ENCODE data around the gene OPN4.
"Not testable (repeated sequence)": the region's sequence is repeated elsewhere in the genome, so short reads cannot be mapped to it uniquely, and the experiment has no call there.

The OPN4 gene, protein sequence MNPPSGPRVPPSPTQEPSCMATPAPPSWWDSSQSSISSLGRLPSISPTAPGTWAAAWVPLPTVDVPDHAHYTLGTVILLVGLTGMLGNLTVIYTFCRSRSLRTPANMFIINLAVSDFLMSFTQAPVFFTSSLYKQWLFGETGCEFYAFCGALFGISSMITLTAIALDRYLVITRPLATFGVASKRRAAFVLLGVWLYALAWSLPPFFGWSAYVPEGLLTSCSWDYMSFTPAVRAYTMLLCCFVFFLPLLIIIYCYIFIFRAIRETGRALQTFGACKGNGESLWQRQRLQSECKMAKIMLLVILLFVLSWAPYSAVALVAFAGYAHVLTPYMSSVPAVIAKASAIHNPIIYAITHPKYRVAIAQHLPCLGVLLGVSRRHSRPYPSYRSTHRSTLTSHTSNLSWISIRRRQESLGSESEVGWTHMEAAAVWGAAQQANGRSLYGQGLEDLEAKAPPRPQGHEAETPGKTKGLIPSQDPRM

DNA sequence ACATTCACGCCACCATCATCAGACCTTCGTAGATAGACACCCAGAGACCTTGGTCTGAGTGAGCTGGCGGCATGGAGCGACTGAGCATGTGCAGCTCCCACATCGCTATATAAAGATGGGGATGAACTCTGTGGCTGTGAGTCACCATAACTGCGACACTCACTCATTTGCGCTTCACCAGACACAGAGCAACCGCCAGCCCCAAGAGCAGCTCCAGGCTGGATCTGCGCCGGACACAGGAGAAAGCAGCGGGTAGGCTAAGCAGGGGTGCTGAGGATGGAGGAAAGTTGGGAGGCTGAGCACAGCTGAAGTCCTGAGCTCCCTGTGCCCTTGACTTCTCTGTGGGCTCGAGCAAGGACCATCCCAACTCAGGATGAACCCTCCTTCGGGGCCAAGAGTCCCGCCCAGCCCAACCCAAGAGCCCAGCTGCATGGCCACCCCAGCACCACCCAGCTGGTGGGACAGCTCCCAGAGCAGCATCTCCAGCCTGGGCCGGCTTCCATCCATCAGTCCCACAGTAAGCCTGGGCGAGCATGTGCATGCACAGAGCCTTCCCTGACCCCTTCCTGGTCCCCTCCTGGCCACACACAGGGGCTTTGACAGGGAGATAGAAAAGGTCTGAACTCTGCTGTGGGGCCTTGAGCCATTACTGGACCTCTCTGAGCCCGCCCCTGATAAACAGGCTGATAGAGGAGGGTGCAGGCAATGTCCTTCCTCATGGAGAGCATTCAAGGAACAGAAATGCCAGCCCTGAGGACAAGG is at the start of gene OPN4:
TSS of gene OPN4 (plus strand) at position 137 of the 762 bp plus-strand sequence. CDS start at position 374, 237 bp downstream.
- peak; percentile 40 for DNase-seq (ENCODE audit: low read depth)

DNA sequence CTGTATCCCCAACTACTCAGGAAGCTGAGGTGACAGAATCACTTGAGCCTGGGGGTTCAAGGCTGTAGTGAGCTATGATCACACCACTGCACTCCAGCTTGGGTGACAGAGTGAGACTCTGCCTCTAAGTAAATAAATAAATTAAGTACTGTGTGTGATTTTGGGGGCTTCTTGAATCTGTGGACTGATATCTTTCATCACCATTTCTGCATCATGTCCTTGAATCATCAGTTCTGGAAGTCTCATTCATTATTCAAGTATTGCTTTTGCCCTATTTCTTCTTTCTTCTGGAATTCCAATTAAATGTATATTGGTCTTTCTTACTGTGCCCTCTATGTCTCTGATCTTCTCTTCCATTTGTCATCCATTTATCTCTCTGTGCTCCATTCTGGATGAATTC is 46.7 kb upstream of the OPN4 start:
- no peak for DNase-seq (ENCODE audit: low read depth)

DNA sequence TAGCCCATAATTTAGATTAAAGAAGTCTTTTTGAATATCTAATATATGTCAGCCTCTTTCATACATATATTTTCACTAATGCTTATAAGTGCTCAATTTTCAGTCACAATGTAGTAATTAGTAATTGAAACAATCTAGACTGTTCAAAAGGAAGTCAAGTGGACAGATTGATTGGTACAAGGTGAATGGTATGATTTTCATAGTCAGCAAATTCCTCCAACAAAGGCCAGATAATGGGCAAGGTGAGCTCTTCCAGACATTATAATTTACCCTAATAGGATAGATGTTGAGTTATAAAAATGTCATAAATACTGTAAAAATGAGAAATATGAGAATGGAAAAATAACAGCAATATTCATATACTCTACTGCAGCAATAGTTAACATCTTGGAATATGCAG is 44.4 kb upstream of the OPN4 start:
- DNase-seq (ENCODE audit: low read depth): no peak

DNA sequence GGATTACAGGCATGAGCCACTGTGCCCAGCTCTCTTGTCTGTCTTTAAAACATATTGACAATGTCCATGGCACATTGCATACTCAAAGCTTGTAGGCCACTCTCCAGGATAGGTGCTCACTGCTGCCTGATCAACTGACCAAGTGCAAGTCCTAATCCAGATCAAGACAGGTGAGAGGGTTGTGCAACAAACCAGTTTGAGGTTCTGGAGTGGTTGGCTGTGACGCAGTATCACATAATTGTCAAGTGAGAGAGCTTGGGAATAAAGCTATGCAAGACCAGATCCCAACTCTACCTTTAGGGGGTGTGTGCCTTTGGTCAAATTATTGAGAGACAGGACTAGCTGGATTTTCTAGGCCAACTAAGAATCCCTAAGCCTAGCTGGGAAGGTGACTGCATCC is 43.0 kb upstream of the OPN4 start:
- no peak for DNase-seq (ENCODE audit: low read depth)

DNA sequence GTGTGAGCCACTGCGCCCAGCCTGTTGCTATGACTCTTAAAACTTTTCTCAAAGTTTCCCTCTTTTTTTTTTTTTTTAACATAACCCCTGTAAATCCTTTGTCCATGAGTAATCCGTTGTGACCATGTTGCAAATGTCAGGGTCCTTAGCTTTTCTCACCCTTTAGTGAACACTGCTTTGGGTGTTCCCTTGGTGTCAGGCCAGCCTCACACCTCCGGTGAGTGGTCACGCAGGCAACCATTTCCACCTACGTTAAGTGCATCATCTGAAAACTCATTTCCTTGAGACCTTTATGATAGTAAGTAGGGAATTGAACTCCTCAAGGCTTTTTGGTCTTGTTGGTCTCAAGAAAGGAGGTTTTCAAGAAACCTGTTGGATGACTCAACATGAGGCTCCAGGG is 41.3 kb upstream of the OPN4 start:
- DNase-seq (ENCODE audit: low read depth): no peak

DNA sequence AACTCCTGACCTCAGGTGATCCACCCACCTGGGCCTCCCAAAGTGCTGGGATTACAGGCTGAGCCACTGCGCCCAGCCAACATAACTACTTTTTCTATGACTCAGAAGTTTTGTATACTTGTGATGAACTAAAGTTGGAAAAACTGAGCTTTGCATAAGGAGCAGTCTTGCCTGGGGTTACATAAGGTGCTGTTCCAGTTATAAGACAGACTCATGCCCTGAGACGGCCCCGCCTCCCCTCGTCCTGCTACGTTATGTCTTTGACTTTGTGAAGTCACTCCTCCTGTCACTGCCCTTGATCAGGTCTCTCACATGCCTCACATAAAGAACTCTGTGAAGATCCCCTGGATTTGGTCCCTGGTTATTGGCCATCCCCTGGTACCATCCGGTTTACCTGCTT is 40.4 kb upstream of the OPN4 start:
- peak; percentile 39 for DNase-seq (ENCODE audit: low read depth)

DNA sequence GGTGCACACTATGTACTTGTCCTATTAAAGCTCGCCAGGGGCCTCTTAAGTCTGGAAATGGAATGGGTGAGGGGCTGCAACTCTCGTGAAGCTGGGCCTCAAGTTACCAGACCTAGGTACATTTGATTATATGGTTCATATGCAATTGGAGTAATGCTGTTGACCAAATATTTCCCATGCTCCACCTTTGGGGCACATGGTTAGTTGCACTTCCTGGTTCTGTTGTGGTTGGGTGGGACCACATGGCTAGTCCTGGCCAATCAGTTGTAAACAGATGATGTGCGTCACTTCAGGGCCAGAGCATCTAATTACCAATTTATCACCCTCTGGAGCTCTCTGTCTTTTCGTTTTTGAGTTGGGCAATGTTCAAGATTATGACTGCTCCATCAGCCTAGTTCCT is 39.5 kb upstream of the OPN4 start:
- DNase-seq (ENCODE audit: low read depth): no peak

DNA sequence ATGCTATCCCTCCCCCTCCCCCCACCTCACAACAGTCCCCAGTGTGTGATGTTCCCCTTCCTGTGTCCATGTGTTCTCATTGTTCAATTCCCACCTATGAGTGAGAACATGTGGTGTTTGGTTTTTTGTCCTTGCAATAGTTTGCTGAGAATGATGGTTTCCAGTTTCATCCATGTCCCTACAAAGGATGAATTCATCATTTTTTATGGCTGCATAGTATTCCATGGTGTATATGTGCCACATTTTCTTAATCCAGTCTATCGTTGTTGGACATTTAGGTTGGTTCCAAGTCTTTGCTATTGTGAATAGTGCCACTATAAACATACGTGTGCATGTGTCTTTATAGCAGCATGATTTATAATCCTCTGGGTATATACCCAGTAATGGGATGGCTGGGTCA is 37.1 kb upstream of the OPN4 start:
- not testable (repeated sequence) for DNase-seq (ENCODE audit: low read depth)

DNA sequence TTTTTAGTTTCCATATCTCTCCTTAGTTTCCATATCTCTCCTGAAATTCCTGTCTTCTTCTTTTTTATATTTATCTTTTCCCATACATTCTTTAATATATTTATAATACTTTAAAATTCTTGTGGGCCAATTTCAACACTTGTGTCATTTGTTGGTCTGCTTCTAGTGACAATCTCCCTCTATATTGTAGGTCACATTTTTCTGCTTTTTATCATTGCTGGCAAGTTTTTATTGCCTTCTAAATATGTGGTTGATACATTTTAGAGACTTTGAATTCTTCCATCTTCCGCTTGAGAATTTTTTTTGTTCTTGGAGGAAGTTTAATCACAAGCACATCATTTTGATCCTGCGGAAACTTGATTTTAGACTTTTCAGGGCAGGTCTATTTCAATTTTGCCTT is 26.0 kb upstream of the OPN4 start:
- no peak for DNase-seq (ENCODE audit: low read depth)

DNA sequence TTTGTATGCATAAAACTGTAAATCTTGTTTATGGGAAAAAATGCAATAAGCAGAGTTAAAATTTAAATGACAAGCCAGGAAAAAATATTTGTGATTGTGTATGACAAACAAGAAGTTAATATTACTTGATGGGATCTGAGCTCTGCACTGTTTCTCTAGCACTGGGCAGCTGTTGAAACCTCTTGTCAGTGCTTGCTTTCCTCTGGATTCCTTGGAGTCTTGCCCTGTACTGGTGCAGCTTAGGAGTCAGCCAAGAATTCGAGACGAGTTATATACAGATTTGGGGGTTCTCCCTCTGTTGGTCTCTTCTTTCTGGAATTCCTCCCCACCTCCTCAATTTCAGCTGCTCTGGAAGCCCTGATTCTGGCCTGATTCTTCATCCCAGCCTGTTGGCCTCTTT is 24.3 kb upstream of the OPN4 start:
- DNase-seq (ENCODE audit: low read depth): peak; percentile 28

DNA sequence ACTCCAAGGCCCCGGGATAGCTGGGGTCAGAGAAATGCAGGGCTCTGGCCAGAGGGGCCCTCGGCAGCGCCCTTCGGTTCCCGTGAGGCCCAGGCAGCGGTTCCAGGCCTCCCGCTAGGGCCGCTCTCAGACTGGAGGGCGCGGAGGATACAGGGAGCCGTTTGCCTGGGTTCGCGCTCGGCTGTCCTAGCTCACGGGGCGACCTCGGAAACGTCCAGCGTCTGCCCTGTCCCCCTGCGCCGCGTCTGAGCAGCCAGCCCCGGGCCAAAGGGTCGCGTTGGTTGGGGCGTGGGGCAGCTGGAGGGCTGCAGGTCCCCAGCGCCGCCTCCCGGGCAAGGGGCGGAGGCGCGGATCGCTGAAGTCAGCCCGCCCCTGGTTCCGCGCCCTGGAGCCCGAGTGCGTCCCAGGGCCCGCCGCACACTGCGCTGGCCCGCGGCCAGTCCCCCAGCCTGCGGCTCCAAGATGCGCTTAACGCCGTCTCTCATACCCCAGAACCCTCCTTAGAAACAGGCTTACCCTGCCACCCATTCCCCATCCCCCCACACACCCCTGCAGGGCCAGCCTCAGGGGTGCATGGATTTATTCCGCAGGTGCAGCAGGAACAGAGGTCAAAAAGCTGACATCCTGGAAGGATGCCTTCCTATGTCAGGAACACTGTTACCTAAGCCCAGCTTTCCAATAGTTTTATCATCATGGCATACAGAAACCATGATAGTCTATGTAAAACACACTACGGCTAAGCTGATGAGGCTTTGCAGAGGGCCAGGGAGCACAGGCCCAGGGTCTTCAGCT is 22.1 kb upstream of the OPN4 start:
- DNase-seq (ENCODE audit: low read depth): no peak

DNA sequence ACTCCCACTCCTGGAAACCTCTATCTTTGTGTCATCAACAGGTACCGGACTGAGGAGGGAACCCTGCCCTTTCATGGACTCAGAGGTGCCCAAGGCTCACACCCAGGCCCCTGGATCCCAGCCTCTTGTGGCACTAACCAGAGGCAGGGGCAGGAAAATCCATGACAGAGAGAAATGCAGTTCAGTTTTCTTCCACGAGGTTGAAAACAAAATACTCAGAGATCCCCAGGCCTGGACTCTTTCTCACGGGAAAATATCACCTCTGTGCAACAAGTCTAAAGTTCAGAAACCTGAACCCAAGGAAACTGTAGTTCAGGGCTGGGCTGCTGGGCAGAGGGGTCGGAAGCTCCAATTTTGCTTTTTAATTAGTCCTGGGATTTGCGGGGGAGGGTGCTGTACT is 21.4 kb upstream of the OPN4 start:
- no peak for DNase-seq (ENCODE audit: low read depth)

DNA sequence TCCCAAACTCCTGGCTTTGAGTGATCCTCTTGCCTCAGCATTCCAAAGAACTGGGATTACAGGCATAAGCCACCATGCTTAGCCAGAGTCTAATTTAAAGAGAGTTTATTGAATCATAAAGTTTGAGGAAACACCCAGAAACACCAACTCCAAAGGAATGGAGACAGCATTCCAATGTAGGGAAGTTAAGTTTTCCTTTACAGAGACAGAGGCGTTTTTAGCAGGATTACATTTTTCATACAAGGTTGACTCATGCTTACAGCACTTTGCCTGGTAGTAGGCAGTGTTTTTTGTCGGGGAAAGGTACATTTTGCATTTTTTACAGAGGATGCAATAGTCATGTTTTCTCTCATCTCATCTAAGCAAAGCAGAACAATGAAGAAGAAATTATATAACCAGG is 18.9 kb upstream of the OPN4 start:
- DNase-seq (ENCODE audit: low read depth): peak; percentile 69

DNA sequence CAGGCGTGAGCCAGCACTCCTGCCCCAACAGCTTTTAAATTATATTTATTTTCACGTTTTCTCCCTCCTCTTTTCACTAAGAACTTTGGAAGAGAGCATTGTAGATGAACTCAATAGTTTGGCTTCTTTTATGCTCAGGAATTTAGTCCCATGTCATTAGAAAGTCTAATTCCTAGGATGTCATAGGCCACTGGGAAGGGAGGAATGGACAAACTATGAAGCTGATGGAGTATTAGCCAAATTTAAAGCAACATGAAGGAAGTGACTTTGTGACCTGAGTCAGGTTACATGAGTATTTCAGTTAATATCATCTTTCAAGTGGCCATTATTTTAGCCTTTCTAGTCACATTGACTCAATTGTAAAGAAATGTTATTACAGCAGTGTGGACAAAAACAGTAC is 18.0 kb upstream of the OPN4 start:
- DNase-seq (ENCODE audit: low read depth): no peak

DNA sequence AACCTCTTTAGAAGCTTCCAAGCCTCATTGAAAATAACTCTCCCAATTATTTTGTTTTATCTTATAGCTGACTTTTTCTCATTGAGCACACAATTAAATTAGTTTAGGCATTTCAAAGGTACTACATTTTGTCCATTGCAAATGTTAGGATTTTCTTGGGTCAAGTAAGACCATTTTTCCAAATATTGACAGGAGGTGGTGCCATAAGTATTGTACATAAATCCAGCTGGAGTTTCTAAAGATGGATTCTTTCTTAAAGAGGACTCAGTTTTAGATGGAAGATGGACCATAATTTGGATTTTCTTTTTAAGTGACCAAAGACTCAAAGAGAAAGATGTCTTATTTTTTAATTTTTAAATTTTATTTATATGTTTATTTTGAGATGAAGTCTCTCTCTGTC is 12.3 kb upstream of the OPN4 start:
- DNase-seq (ENCODE audit: low read depth): no peak

DNA sequence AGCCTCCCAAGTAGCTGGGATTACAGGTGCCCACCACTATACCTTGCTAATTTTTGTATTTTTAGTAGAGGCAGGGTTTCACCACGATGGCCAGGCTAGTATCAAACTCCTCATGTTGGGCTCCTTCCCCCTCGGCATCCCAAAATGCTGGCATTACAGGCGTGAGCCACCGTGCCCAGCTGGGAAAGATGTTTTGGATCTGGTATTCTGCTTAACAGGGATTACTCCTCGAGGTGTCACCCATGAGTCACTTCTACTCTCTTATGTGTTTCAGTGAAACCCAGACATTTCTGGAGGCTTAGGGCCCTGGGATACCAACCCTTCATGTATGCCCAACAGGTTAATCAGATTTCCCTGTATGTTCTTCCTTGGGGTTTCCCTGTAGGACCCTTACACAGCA is 11.8 kb upstream of the OPN4 start:
- DNase-seq (ENCODE audit: low read depth): peak; percentile 45

DNA sequence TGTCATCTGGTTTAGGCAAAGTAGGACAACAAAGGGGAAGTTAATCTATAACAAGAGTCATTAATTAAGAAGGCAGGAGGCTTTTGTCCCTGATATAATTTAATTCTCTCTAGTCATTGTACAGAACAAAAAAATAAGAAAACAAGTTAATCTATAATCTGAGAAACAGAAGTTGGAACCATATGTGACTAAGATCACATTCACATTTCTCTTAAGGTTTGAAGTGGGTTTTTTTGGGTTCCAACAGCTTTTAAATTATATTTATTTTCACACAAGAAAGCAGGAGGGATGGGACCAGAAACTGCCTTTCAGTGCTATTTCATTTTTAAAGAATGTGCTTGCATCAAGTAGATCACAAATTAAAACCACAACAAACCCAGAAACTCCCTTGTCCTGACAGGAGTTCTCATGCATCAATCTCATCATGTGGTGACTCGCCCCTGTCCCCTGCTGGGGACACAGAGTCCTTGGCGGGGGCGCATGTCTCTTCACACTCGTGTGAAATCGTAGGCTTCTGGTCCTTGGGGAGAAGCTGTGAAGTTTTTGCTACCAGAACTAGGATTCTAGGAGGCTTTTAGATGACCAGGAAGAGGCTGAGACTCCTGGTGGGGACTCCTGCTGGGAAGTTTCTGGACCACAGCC is 10.1 kb upstream of the OPN4 start:
- no peak for DNase-seq (ENCODE audit: low read depth)

DNA sequence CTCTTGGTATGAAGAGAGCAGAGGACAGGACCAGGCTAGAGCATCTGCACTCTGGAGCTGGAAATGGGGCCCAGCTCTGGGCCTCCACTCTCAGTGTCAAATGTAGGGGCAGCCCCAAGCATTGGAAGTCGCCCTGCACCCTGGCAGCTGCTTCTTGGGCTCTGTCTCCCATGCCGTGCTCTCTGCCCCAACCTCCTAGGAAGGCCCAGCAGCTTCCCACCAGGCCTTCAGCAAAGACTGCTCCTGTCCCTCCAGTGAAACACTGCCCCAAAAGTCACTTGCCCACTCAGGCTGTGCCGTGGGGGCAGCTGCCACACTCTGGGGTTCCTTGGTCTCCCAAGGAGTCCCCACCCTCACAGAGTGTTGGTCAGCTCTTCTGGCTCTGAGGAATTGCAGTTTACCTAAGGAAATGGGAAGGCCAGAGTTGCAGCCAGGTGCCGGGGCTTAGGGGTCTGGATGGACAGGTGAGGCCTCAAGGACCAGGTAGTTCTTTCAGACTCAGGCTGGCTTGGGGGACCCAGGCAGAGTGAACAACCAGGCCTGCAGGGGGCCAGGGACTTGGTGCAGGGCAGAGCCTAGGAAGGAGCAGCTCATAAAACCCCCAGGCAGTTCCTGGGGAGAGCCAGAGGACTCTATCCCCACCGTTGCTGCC is 9.4 kb upstream of the OPN4 start:
- no peak for DNase-seq (ENCODE audit: low read depth)

DNA sequence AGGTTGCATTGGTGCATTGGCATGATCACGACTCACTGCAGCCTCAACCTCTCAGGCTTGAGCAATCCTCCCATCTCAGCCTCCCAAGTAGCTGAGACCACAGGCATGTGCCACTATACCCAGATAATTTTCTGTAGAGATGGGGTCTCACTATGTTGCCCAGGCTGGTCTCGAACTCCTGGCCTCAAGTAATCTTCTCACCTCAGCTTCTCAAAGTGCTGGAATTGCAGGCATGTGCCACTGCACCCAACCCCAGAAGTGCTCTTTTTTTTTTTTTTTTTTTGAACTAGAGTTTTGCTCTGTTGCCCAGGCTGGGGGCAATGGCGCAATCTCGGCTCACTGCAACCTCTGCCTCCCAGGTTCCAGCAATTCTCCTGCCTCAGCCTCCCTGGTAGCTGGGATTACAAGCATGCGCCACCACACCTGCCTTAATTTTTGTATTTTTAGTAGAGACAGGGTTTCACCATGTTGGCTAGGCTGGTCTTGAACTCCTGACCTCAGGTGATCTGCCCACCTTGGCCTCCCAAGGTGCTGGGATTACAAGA is 8.7 kb upstream of the OPN4 start:
- not testable (repeated sequence) for DNase-seq (ENCODE audit: low read depth)

DNA sequence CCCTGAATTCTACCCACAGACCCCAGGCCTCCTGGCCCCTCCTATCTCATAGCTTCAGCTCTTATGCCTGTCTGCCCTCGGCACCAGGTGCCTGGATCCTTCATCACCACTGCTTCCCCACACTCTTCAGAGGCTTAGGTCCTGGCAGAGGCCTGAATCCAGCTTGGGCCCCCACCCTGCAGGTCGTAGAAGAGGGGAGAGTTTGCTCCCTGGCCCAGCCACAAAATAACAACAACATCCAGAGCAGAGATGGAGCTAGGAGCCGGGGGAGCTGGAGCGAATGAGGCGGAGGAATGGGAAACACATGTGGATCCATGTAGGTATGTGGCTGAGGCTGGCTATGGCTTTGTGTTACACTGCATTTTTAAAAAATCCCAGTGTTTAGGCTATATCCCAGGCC is 7.8 kb upstream of the OPN4 start:
- no peak for DNase-seq (ENCODE audit: low read depth)

DNA sequence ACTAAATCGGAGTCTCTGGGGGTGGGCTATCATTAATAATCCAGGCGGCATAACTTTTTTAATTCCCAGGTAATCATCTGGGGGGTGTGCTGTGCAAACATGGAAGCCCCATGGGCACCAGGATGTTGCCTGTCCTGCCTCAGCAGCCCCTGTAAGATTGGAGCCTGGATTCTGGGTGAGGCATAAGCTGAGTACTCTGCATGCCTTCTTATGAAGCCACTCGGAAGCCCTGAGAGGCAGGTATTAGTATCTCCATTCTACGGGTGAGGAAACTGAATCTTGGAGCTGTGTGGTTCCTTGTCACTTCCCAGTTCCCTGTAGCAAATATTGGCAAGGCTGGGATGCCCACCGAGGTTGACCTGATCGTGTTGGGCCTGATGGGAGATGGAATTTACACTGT is 7.4 kb upstream of the OPN4 start:
- DNase-seq (ENCODE audit: low read depth): no peak
